GM21447 (cell line): Measurements from ENCODE around the gene SLC35A3.

Experiments used
- ATAC-seq: cut with Tn5 transposase; IDR thresholded peaks from one replicate; pipeline ENCODE4 v1.9.1; 2021; ENCODE audit not compliant: unreplicated experiment

Gene SLC35A3

GRCh38 chr1:100074604-100075395 lies 105.0 kb downstream of the SLC35A3 start:
- ATAC-seq = no peak

- peak; percentile 49 for ATAC-seq
Observed at GRCh38 chr1:100075773-100076172, 106.0 kb downstream of the SLC35A3 start.

- peak; percentile 2 for ATAC-seq
Observed at GRCh38 chr1:100076319-100076718, 106.5 kb downstream of the SLC35A3 start.

GRCh38 chr1:100076744-100077143 lies 106.9 kb downstream of the SLC35A3 start:
- ATAC-seq = peak; percentile 73

- ATAC-seq = peak; percentile 53
Observed at GRCh38 chr1:100077531-100077930, 107.7 kb downstream of the SLC35A3 start.

- ATAC-seq = no peak
Observed at GRCh38 chr1:100080331-100080730, 110.5 kb downstream of the SLC35A3 start.
